GM21737 (cell line): Measurements from ENCODE around the gene FMN2.

ENCODE experiments used
- ATAC-seq: cut with Tn5 transposase; IDR thresholded peaks from one replicate; pipeline ENCODE4 v1.9.1; 2021; ENCODE audit warnings: mild to moderate bottlenecking, moderate library complexity; ENCODE audit not compliant: unreplicated experiment

FMN2 gene

DNA sequence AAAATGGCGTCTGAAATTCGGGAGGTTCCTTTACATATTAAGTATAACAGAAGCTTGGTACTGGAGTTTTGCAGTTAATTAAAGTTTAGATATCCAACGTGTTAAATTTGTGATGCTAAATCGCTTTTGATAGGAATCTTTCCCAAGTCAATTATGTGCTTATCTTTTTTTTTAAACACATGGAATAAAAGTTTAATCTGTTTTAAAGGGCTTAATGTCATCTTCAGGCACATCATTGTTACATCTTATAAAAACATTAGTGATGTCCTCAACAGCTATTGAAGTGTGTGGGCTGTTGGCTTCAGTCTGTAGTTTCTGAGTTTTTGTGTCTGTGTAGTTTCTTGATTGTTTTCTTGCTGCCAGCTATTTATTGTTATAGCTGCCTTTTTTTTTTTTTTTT is 5.3 kb downstream of the FMN2 start:
- ATAC-seq, result no peak

DNA sequence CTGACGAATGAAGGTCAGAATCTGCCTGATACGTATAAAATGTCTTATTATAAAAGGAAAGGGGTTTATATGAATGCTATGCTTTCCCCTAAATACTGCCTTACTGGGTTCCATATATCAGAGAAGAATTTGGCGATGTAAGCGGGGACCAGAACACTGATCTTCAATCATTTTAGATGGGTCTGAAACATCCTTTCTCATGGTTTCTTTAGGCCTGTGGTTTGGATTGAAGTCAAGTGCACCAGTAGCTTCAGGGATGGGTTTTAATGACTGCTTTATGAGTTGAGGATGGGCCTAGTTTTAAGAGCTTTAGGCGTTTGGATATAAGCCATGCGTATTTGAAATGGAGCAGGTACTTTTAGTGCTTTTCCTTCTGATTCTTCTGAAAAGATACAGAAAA is 6.9 kb downstream of the FMN2 start:
- ATAC-seq, result no peak

DNA sequence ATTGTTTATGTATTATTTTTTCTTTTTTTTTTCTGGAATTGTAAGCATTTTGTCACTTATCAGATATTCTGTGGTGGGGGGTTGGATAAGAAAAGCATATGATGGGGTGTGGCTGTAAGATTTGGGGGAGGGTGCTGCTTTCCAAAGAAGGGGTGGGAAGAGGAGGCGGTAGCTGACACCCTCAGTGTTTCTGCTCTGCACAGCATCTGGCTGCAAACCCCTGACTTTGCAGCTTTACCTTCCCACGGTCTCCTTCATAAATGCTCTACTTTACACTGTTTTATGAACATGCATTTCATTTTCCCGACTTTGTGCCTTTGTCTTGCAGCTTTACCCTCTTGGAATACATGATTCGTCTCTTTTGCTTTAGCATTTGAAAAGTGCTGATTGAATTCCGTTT is 7.6 kb downstream of the FMN2 start:
- ATAC-seq, result no peak

DNA sequence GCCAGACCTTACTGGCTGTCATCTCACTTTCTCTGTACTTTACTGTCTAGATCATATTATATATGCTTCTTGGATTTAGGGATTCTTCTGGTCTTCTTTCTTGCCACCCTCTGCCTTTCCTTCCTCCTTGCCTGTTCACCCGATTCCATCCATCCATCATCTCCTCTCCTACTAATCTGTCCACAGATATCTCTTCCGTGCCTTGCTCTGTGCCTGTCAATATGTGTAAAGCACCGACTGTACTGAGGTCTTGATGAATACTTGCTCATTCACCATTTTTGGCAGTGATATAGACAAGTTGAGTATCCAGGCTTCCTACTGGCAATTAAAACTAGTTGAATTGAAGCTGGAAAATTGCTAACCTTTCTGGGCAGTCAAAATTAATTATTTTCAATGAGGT is 8.1 kb downstream of the FMN2 start:
- ATAC-seq, result no peak

DNA sequence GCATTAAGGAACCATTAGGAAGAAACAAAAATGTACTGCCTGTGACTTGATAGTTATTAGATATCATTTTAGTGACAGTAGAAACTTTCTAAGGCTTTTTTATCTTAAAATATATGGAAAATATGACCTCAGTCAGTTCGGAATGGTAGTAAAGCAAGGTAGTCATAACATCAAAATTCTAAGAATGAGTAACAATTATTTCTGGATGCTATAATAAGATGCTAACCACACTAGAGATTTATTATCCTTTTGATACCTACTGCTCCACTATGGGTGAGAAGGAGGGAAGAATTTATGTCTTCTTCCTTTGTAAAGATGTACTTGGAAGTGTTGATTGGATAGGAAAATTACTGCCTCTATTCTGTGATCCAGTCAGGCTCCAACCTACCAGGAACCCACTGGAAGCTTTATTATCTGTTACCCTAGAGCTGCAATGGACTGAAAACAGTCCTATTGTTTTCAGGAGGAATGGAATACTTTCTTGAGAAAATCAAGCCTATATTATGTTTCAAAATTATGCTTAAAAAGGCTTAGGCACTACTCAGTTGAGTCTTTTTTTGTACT is 8.8 kb downstream of the FMN2 start:
- no peak for ATAC-seq

DNA sequence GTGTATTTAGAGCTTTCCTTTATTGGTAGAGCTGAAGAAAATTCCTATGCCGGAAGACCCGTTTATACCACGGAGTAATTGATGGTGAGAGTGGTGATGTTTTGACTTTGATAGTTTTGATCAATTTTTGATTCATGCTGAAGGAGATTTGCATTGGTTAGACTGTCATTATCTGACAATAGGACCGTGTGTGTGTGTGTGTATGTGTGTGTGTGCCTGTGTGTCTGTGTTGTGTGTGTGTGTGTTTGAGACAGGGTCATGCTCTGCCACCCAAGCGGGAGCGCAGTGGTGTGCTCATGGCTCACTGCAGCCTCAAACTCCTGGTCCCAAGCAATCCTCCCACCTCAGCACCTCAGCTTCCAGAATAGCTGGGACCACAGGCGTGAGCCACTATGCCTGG is 9.6 kb downstream of the FMN2 start:
- ATAC-seq, result no peak

DNA sequence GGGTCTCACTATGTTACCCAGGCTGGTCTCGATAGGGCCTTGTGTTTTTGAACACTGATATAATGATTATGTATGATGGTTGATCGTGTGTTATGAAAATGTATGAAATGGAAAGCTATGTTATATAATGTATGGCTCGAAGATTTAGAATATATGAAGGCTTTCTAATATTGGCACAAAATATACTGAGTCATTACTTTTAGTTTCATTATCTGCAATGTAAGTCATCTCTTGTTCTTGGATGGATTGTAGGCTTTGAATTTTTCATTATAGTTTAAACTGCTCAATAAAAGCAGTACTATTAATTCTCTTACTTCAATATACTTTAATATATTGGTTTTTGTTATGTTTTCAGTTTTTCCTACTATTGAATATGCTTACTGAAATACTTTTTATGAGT is 10.1 kb downstream of the FMN2 start:
- ATAC-seq, result no peak

DNA sequence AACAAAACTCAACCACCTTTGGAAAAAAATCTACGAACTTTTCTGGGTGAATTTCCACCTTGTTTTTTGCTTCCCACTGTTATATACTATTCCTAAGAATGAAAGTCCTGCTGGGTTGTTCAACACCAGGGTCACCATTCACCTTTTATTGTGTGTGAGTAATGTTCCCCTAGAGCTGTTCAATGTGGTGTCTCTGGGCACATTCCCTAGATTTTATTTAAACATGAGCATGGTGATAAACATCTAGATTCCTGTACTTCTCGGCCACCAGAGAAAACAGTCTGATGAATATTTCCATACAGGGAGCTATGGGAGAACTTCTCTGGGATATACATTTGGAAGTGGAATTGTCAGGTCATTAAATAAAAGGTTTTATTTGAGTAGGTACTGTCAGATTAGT is 13.0 kb downstream of the FMN2 start:
- no peak for ATAC-seq

DNA sequence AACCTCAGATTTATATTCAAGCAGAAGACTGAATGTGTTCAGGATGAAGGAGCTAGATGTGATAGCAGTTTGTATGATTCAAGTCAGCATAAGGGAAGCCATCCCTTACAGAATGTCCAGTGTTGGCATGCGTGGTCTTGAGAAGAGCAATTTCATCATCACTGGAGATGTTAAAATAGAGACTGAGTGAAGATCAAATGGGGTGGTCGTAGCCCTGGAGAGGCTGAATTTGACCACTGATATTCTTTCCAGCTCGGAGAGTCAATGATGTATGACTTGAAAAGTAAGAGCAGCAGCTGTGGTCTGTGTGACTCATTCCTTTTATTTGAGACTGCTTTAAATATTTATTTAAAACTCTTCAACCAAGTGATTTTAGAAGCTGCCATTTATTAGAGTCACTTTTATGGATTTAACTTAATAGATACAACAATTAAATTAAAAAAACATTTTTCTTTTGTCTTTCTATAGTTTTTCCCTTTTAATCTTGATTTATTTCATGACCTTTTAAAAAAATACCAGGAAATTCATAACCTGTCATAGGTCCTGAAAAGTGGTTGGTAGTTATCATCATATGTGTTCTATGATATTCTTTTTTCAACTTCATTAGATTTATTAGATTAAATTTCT is 15.5 kb downstream of the FMN2 start:
- no peak for ATAC-seq

DNA sequence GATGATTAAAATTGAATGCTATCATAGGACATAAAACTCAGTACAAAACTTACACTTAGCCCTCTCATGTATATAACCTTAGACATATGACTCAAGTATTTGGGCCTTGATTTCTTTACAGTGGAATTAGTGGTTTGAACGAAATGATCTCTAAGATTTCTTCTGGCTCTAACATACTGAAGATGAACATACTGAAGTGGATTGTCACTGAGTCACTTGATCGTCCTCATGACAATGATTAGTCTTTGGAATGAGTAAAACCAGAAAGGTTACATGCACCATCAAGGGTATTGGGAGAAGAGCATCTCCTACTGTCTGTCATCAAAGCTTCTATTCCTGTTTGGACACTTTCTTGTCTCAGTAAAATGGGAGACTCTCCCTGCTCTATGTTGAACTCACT is 17.4 kb downstream of the FMN2 start:
- no peak for ATAC-seq

DNA sequence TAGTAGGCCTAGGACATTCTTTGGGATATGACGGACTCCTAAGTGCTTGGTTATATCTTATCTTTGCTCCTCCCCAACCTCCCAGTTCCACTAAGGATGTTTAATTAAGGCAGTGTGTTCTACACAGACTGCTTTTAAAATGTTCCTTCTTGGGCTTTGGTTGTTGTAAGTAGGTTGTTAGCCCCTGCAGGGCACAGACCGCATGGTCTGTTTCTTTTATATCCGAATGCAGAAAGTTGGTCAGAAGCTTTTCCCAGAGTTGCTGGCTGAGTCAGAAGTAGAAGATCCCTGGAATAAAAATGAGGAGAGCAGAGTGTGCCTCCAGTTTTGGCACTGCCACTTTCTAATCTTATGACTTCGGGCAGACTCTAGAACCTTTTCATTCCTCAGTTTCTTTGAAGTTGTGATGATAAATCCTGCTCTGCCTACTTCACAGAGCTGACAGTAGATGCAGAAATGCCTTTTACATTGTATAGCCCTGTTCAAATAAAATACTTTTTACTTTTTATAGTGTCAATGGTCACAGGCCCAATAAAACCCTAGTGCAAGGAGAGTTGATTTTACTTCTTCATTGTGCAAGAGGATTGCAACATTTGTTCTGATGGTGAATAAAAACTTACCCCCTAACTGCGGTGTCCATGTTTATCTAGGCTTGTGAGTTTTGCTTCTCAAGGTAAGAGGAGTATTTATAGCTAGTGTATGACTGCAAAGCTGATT is 18.4 kb downstream of the FMN2 start:
- no peak for ATAC-seq

DNA sequence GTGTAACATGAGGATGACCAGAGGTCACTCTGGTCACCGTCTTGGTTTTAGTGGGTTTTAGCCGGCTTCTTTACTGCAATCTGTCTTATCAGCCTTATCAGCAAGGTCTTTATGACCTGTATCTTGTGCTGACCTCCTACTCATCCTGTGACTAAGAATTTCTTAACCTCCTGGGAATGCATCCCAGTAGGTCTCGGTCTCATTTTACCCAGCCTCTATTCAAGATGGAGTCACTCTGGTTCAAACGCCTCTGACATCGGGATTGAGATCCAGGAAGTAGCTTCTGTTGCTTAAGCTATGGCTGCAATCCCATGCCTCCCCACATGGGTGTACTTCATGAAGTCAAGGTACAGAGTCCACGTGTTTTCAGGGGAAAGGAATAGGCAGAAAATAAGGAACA is 19.9 kb downstream of the FMN2 start:
- no peak for ATAC-seq

DNA sequence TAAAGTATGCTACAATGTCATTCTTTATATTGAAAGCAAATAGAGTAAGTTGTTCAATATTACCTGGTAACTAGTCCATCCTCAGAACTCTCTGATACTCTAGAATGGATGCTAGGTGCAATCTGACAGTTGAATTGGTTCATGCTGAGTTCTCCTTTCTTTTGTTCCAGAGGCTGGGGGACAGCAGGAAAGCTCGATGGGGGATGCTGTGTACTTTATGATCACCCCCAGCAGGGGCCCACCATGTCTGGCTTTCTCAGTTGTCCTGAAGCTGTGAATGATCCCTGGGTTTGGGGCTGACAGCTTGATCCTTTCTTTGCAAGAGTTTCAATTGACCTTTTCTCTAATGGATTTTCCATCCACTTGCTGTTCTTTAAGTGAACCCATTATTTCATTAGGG is 22.5 kb downstream of the FMN2 start:
- ATAC-seq, result no peak

DNA sequence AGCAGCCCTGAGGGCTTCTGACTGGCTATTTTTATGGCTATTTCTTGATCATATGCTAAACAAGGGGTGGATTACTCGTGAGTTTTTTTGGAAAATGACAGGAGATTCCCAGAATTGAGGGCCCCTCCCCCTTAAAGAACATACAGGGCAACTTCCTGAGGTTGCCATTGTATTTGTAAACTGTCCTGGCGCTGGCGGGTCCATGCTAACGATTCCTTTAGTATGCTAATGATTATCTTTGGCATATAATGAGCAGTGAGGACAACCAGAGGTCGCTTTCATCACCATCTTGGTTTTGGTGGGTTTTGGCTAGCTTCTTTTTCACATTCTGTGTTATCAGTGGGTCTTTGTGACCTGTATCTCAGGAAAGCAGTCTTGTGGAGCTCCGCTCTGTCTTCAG is 24.1 kb downstream of the FMN2 start:
- ATAC-seq, result no peak

DNA sequence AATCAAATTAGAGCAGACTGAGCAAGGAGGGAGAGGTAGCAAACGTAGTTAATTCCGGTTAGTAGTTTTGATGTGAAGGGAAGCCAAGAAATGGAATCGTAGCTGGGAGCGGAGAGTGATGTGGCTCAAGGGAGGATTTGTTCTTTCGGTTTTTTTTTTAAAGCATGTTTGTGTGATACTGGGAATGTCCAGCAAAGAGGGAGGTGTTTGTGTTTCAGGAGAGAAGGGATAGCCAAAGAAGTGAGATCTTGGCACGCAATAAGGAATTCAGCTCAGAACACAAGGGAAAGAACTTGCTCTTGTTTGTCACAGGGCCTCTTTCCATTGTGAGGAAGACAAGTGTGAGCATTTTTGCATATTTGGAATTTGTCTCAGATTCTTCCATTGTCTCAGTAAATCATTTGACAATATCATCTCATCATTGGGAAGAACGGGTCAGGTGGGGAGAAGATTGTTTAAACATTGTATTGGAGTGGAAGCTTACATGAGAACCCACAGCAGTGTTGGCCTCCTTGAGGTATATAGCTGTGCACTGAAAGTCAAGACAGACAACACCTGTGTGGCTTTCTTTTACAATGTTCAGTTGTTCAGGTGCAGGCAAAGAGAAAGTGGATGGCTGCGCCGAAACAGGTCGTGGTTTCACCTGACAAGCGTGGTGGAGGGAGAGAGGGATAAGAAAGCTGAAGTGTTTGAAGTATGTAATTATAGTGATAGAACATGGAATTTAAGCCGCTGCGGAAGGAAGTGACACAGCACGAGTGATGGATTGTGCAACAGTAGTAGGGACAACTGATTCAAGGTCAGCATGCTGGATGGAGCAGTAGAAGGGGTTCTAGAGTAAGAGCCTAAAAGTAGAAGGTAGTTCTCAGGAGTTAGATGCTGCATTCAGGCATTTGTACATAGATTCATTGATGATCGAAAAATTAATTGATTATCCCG is 25.4 kb downstream of the FMN2 start:
- ATAC-seq, result no peak

DNA sequence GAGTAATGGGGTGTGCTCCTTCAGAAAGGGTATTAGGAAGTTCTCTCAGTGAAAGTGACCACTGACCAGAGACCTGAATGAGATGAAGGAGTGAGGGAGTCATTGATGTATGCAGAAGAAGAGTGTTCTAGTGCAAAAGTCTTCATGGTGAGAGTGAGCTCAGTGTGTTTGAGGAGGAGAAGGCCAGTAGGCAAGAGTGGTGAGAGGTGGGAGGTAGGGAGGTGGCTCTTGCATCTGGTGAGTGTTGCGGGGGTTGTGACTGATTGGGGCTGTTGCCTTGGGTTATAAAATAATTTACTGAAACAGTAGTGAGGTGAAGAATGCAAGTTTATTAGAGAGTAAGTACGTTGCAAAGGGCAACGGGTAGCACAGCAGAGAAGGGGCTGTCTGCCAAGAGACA is 26.2 kb downstream of the FMN2 start:
- no peak for ATAC-seq

DNA sequence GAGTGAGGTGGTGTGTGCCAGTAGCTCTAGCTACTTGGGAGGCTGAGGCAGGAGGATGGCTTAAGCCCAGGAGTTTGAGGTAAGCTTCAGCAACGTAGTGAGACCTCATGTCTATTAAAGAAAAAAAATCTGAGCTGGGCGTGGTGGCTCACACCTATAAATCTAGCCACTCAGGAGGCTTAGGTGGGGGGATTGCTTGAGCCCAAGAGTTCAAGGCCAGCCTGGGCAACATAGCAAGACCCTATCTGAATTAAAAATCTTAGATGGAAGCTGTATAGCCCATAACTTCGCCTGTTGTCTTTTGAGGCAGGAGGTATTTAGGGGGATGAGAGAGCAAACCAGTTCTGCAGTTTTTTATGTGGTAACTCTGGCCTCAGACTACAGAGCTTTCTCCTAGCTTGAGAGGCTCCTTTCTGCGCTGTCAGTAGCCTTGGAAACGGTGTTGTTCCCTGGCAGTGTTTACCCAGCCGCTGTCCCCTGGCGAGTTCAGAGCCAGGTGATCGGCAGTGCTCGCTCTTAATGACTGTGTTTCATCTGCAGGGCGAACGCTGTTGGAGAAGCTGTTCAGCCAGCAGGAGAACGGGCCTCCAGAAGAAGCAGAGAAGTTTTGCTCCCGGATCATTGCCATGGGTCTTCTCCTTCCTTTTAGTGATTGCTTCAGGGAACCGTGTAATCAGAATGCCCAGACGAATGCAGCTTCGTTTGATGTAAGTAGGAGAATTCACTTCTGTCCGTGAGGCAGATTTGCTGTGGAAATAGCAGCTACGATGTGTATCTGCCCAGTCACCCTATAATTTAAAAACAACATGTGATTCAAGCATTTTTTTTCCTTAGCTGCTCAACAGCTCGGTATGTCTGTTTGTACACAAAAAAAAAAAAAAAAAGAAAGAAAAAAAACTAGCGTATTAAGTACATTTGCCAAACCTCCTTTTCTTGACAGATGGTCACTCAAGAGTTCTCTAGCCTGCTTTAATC is 31.2 kb downstream of the FMN2 start:
- no peak for ATAC-seq

DNA sequence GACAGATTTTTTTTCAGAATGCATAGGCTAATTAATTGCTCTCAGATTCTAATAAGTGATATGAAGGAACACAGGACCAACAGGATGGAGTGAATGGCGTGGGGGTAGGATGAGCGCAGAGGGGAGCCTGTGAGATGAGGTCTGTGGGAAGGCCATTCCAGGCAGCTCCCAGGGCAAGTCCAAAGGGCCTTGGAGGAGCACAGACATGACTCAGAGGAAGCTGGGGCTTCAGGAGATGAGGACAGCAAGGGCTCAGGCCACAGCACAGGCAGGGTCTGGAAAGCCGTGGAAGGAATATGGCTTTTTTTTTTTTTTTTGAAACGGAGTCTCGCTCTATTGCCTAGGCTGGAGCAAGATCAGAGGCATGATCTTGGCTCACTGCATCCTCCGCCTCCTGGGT is 35.1 kb downstream of the FMN2 start:
- ATAC-seq, result no peak

DNA sequence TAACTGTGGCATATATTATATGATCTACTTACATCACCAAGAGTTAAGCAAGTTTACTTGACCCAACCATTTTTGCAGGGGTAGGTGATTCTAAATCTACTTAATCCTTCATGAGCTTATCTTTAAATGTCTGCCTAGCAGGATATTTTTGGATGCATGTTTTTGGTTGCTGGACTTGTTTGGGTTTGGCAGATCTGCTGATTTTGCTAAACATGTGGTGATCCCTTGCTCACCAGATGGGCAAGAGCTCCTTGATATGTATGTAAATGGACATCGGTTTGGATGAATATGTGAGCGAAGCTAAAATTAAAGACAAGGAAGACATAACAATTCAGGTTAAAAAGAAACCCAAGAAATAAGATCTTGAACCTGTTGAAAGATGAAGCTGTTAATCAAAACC is 36.7 kb downstream of the FMN2 start:
- ATAC-seq, result no peak

DNA sequence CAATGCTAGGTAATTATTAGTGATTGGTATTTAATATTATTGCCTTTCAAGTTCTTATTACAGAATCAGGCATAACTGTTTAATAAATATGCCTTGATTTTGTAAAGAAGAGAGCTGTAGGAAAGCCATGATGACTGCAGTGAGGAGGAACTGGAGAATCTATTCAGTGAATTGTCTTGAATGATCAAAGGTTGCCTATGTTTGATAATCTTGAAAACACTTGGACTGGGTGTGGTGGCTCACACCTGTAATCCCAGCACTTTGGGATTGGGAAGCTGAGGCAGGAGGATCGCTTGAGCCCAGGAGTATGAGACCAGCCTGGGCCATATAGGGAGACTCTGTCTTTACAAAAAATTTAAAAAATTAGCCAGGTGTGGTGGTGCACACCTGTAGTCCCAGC is 42.4 kb downstream of the FMN2 start:
- ATAC-seq, result no peak
